Uterus (tissue), 2 donors: Measurements from ENCODE around the gene CIAO3.

Experiments used
- CTCF ChIP-seq, 4 experiments: fragments of 200-600 bp in 2 of 4; fragments of 450-650 bp in 2 of 4; sonication (generic) in 2 of 4; IDR thresholded peaks; one replicate each; pipeline ENCODE4 v1.5.1; 2016 to 2019; ENCODE audit warnings: antibody characterized with exemption in 4 of 4, mild to moderate bottlenecking in 2 of 4, moderate library complexity in 1 of 4
- POLR2A ChIP-seq, 2 donors: fragments of 450-650 bp; IDR thresholded peaks; one replicate each; pipeline ENCODE4 v1.6.1; 2016; ENCODE audit warnings: antibody characterized with exemption in 2 of 2, mild to moderate bottlenecking in 1 of 2, moderate library complexity in 1 of 2

- TF ChIP-seq CTCF (IDR thresholded peaks at IDR 0.05) (no peak), POLR2A (IDR thresholded peaks at IDR 0.05) (no peak)
Measured at GRCh38 chr16:769934-770333, 29.1 kb upstream of the CIAO3 start.
